HG03064 (cell line): Measurements from ENCODE around the gene RNF144A.

Source experiments
- ATAC-seq: cut with Tn5 transposase; IDR thresholded peaks from one replicate; pipeline ENCODE4 v1.9.1; 2021; ENCODE audit warnings: low read depth; ENCODE audit not compliant: unreplicated experiment

Gene RNF144A

GRCh38 chr2:7018282-7018701 is 101.1 kb downstream of the RNF144A start:
- ATAC-seq = no peak

- no peak for ATAC-seq
Observed at GRCh38 chr2:7018767-7019166, 101.6 kb downstream of the RNF144A start.

- no peak for ATAC-seq
Observed at GRCh38 chr2:7019191-7019590, 102.0 kb downstream of the RNF144A start.

GRCh38 chr2:7020059-7020458 is 102.8 kb downstream of the RNF144A start:
- ATAC-seq = no peak

GRCh38 chr2:7020468-7020867 is 103.3 kb downstream of the RNF144A start:
- ATAC-seq = no peak

GRCh38 chr2:7020939-7021470 is 103.8 kb downstream of the RNF144A start:
- ATAC-seq = no peak

GRCh38 chr2:7022492-7023385 is 105.5 kb downstream of the RNF144A start:
- ATAC-seq = no peak

- no peak for ATAC-seq
Observed at GRCh38 chr2:7023542-7023941, 106.3 kb downstream of the RNF144A start.

- ATAC-seq = no peak
Observed at GRCh38 chr2:7024261-7024660, 107.0 kb downstream of the RNF144A start.

- ATAC-seq = no peak
Observed at GRCh38 chr2:7025082-7025481, 107.9 kb downstream of the RNF144A start.

GRCh38 chr2:7026742-7027141 is 109.5 kb downstream of the RNF144A start:
- no peak for ATAC-seq

GRCh38 chr2:7027411-7027810 is 110.2 kb downstream of the RNF144A start:
- no peak for ATAC-seq

- ATAC-seq = no peak
Observed at GRCh38 chr2:7027956-7028655, 110.9 kb downstream of the RNF144A start.

GRCh38 chr2:7028846-7029245 is 111.6 kb downstream of the RNF144A start:
- no peak for ATAC-seq

- no peak for ATAC-seq
Observed at GRCh38 chr2:7029291-7030059, 112.3 kb downstream of the RNF144A start.

- ATAC-seq = no peak
Observed at GRCh38 chr2:7030810-7031209, 113.6 kb downstream of the RNF144A start.

GRCh38 chr2:7031547-7032245 is 114.5 kb downstream of the RNF144A start:
- ATAC-seq = no peak

GRCh38 chr2:7032371-7032770 is 115.2 kb downstream of the RNF144A start:
- no peak for ATAC-seq

GRCh38 chr2:7033136-7033960 is 116.1 kb downstream of the RNF144A start:
- ATAC-seq = no peak
